HG03571 (cell line): ENCODE results near the gene DISC1.

ENCODE experiments used
- ATAC-seq: cut with Tn5 transposase; IDR thresholded peaks from one replicate; pipeline ENCODE4 v1.9.1; 2021; ENCODE audit not compliant: unreplicated experiment

The DISC1 gene

GRCh38 chr1:231972111-231972445, 345.5 kb downstream of the DISC1 start:
- no peak for ATAC-seq

- no peak for ATAC-seq
These were observed 347.2 kb downstream of the DISC1 start for GRCh38 chr1:231973830-231974229.

GRCh38 chr1:231976231-231976630, 349.6 kb downstream of the DISC1 start:
- no peak for ATAC-seq

- no peak for ATAC-seq
These were observed 355.1 kb downstream of the DISC1 start for GRCh38 chr1:231981675-231982074.

- ATAC-seq, result no peak
These were observed 356.4 kb downstream of the DISC1 start for GRCh38 chr1:231982871-231983587.

- no peak for ATAC-seq
These were observed 357.1 kb downstream of the DISC1 start for GRCh38 chr1:231983588-231984193.

GRCh38 chr1:231985296-231986023, 358.9 kb downstream of the DISC1 start:
- ATAC-seq, result no peak

- ATAC-seq, result no peak
These were observed 360.2 kb downstream of the DISC1 start for GRCh38 chr1:231986631-231987336.

- ATAC-seq, result no peak
These were observed 363.8 kb downstream of the DISC1 start for GRCh38 chr1:231990388-231990787.

GRCh38 chr1:231991231-231991630, 364.6 kb downstream of the DISC1 start:
- no peak for ATAC-seq

GRCh38 chr1:231993968-231994455, 367.4 kb downstream of the DISC1 start:
- no peak for ATAC-seq

- ATAC-seq, result no peak
These were observed 372.2 kb downstream of the DISC1 start for GRCh38 chr1:231998791-231999190.

GRCh38 chr1:232005300-232005699, 378.7 kb downstream of the DISC1 start:
- no peak for ATAC-seq

- no peak for ATAC-seq
These were observed 383.2 kb downstream of the DISC1 start for GRCh38 chr1:232009741-232010140.

GRCh38 chr1:232011961-232012360, 385.4 kb downstream of the DISC1 start:
- no peak for ATAC-seq

GRCh38 chr1:232012773-232013386, 386.3 kb downstream of the DISC1 start:
- no peak for ATAC-seq

- no peak for ATAC-seq
These were observed 388.4 kb downstream of the DISC1 start for GRCh38 chr1:232014941-232015340.

- no peak for ATAC-seq
These were observed 390.0 kb downstream of the DISC1 start for GRCh38 chr1:232016616-232017015.

- ATAC-seq, result no peak
These were observed 390.5 kb downstream of the DISC1 start for GRCh38 chr1:232017057-232017456.

GRCh38 chr1:232017759-232018158, 391.2 kb downstream of the DISC1 start:
- no peak for ATAC-seq
